ENCODE data around the gene MOB2.

The MOB2 gene

DNA sequence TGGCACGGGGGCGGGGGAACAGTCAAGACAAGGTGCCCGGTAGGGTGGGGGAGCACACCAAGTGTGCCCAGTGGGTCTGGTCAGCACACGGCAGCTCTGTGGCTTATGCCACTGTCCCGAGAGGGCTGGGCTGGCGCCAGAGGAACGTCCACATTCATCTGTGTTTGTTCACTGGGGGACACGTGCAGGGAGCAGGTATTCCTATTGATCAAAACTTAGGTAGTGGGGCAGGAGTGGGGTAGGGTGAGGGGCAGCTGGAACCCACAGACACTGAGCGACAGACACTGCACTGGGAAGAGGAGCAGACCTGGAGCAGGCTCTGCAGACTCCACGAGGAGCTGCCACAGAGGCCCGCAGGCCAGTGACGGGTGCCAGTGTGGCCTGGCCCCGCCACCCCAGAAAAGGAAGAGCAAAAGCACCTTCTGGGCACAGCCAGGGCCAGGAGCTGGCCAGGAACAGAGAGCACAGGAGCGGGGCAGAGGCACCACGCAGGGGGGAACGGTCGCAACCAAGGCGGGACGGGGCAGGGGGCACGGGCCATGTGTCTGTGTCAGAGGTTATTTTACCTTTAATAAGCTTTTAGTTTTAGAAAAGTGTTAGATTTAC lies 2.1 kb upstream of the MOB2 start:
- Mint-ChIP-seq H3K4me3 (no peak overlapping the region), H3K4me1 (ENCODE audit: low read depth) (peaks cover 48% of the 10 kb centered on the region), H3K27me3 (no peaks in the 10 kb centered on the region), H3K9me3 (no peaks in the 10 kb centered on the region), H3K36me3 (ENCODE audit: low read depth) (peaks cover 5% of the 10 kb centered on the region), H3K27ac (peak overlapping the region; percentile 27)
- DNase-seq: no peak

DNA sequence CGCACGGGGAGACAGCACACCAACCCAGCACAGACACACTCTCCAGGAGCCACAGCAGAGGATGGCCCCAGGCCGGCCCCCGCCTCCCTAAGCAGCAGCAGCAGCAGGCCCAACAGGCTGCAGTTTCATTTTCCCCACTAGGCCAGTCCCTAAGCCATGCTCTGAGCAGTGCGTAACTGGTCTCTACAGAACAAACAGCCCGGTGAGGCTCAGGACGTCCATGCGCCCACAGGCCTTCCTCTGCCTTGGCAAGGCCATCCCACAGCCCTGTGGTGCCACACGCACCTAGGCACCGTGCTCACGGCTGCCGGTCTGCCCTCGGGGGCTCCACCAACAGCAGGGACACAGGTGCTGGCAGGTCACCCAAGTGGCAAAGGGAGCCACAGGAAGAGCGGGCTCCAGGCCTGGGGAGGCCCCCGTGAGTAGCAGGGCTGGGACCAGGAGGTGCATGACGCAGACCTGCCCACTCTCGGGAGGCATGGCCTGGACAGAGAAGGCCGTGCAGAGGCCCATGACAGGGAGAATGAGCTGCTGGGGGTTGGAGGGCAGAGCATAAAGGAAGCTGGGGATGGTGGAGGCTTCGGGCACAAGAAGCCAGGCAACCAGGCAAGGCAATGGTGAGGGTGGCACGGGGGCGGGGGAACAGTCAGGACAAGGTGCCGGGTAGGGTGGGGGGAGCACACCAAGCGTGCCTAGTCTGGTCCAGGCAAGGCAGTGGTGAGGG lies 1.4 kb upstream of the MOB2 start:
- Mint-ChIP-seq H3K4me3 (no peak overlapping the region), H3K4me1 (ENCODE audit: low read depth) (peaks cover 44% of the 10 kb centered on the region), H3K36me3 (ENCODE audit: low read depth) (peaks cover 5% of the 10 kb centered on the region), H3K27ac (peak overlapping the region; percentile 55), H3K27me3 (no peaks in the 10 kb centered on the region), H3K9me3 (no peaks in the 10 kb centered on the region)
- DNase-seq: no peak

DNA sequence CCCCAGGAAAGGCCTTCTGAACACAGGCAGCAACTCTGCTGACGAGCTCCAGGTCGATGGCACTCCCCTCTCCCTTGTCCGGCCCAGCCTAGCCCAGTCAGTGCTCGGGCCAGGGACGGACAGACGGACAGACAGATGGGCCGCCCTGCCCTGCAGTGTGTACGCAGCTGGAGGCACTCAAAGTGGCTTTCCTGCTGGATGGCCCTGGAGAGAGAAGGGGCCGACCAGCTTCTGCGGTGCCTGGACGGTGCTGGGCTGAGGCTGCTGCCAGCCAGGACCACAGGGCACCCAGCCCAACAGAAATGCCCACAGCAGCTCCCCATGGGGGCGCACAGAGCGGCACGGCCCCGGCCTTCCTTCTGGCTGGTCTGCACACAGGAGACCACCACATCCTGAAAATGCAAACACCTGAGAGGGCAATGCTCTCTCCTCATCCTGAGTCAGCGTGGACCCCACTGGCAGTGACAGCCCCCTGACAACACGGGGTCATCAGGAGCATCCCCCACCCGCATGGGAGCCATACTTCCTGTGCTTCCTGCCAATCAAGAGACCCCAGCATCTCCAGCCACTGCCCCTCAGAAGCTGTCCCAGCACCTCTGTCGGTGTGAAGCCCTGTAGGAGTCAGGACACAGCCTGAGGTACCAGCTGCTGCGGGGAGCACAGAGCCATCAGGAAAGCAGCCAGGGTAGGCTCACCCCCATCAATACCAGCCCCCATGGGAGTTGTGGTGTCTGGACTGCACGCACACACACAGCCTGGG lies 692 bp upstream of the MOB2 start:
- Mint-ChIP-seq H3K4me1 (ENCODE audit: low read depth) (peaks cover 36% of the 10 kb centered on the region), H3K36me3 (ENCODE audit: low read depth) (peaks cover 5% of the 10 kb centered on the region), H3K4me3 (no peak overlapping the region), H3K27me3 (no peaks in the 10 kb centered on the region), H3K27ac (peak overlapping the region; percentile 55), H3K9me3 (no peaks in the 10 kb centered on the region)
- no peak for DNase-seq

DNA sequence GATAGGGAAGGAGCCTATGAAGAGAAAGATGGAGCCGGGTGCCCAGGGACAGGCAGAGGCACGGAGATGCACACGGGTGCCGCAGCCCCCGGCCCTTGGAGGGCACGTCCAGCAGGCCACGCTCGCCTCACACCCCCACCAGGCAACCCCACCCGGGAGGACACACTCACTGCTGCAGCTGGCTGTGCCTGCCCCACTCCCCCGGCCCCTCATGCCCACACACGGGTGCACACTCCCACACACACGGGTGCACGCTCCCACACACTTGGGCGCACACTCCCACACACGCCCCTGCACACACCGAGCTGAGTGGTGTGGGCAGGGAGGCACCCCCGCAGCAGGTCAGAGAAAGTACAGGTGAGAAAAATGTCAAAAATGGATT lies 1.1 kb downstream of the MOB2 start:
- Mint-ChIP-seq H3K9me3 (no peaks in the 10 kb centered on the region), H3K36me3 (ENCODE audit: low read depth) (peaks cover 5% of the 10 kb centered on the region), H3K27me3 (no peaks in the 10 kb centered on the region), H3K27ac (peak overlapping the region; percentile 76), H3K4me3 (no peak overlapping the region), H3K4me1 (ENCODE audit: low read depth) (peaks cover 36% of the 10 kb centered on the region)
- DNase-seq: no peak

DNA sequence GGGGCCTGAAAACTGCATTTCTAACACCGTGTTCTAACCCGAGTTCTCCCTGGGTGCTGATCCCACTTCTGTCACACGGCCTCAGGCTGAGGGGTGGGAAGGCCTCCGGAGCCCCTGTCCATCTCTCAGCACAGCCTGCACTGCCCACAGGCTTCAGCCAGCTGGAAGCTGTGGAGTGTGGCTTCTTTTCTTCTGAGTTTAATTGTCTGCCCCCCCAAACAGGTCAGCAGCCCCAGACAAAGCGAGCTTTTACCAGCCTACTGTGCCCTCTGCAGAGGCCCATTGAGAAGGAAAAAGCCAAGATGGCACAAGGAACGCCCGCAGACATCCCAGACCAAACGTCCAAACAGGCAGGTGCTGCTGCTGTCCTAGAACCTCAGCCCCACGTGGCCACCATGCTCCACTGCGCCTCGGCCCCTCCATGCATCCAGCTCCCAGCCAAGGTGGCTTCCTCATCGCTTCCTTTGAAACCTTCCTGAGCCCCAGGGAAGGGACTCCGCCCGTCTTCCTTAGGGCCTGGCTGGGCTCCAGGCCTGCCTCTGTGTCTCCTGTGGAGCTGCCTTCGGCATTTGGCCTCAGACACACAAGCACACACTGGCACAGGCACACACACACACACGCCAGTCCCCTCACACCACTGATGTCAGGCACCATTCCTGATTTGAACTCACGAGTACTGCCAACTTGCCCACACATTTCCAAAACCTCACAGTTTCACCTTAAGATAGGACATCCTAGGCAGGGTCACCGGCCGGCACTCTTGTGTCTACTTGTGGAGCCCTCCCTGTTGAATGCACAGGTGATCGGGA lies 1.7 kb downstream of the MOB2 start:
- H3K4me3 Mint-ChIP-seq: no peak overlapping the region
- no peaks in the 10 kb centered on the region for H3K9me3 Mint-ChIP-seq
- no peaks in the 10 kb centered on the region for H3K27me3 Mint-ChIP-seq
- no peak for DNase-seq
- peaks cover 10% of the 10 kb centered on the region for H3K36me3 Mint-ChIP-seq (ENCODE audit: low read depth)
- H3K4me1 Mint-ChIP-seq (ENCODE audit: low read depth): peaks cover 36% of the 10 kb centered on the region
- H3K27ac Mint-ChIP-seq: peak overlapping the region; percentile 18

DNA sequence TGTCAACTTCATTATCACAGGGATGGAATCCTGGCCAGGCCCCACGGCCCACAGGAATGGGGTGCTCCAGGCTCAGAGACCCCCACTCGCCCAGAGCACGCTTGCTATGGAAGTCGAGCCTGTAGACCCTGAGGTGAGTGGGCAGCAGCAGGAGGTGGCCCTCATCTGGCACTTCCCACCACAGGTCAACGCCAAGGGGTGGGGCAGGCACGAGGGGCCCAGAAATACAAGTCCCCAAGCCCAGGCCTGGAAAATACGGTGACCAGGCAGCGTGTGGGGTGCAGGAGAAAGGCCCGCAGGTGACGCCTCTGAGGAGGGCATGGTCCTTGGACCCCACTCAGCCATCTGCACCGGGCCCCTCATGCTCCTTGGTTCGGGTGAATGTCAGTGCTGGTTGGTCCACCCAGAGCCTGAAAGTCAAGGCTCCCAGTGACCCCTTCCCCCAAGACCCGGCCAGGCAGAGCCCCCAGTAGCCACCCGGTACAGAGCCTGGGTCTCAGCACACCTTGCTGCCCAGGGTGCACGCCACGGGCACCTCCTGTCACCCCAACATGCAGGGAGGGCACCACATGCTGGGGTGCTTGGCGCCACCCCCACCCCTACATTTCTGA lies 2.4 kb downstream of the MOB2 start:
- Mint-ChIP-seq H3K27me3 (no peaks in the 10 kb centered on the region), H3K4me3 (no peak overlapping the region), H3K27ac (no peak overlapping the region), H3K9me3 (no peaks in the 10 kb centered on the region), H3K36me3 (ENCODE audit: low read depth) (peaks cover 16% of the 10 kb centered on the region), H3K4me1 (ENCODE audit: low read depth) (peaks cover 30% of the 10 kb centered on the region)
- DNase-seq: no peak

DNA sequence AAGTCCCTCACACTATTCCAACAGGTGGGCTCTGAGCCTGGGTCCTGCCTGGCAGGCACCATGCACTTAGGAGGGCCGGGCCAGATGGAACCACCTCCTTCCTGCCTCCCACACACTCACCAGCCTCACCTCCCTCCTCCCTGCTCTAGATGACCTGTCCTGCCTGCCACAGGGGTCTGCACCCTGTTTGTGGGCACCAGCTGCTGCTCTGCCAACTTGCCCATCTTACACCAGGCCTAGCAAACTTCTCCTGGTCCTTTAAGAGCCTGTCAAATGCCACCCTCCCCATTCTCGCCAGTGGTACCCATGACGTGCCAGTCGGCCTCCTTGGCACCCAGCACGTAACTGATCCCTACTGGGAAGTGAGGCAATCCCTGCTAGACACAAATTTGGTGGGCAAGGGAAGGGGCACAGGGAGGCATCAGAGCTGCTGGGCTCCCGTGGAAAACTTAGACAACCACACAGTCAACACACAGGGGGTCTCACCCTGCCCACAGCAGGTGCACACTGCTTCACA lies 3.1 kb downstream of the MOB2 start:
- peak overlapping the region; percentile 65 for H3K27ac Mint-ChIP-seq

DNA sequence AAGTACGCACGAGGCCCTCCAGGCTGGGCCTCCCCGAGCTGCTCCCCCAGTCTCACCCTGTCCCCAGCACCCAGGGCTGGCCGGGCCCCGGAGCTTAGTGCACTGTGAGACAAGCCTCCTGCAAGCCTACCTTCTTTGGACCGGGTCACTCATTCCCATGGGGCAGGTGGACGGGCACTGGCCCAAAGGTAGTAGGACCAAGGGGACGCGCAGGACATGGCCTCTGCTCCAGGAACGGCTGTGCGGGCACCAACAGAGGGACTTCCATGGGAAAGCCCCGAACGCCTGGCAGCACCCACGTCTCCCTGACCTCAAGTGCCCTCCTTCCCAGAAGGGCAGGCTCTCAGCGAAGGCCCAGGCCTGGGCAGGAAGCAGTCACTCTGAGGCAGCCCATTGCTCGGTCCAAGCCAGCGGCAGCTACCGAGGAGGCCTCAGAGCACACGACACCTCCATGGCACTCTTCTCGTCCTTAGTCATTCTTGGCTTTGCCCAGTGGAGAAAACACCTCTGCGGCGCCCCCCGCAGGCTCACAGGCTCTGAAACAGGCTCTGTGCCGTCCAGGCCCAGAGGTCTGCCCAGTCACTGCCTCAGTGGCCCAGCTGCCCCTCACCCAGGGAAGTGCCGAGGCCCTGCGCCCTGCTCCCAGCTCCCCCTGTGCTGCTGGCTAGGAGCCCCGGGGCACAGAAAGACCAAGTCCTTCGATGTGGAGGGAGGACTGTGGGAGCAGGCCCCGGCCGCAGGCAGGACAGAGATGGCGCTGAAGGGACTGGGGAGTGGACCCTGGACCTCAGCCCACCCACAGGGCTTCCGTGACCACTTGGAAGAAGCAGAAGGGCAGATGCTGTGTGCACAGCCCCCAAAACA lies 3.8 kb downstream of the MOB2 start:
- DNase-seq: no peak
- Mint-ChIP-seq H3K36me3 (ENCODE audit: low read depth) (peaks cover 29% of the 10 kb centered on the region), H3K4me3 (no peak overlapping the region), H3K9me3 (no peaks in the 10 kb centered on the region), H3K4me1 (ENCODE audit: low read depth) (peaks cover 19% of the 10 kb centered on the region), H3K27ac (no peak overlapping the region), H3K27me3 (no peaks in the 10 kb centered on the region)

More for the DNA sequence above, 3.1 kb downstream of the MOB2 start:
- H3K4me1 Mint-ChIP-seq (ENCODE audit: low read depth): peaks cover 25% of the 10 kb centered on the region
- DNase-seq: no peak
- no peaks in the 10 kb centered on the region for H3K27me3 Mint-ChIP-seq
- H3K36me3 Mint-ChIP-seq (ENCODE audit: low read depth): peaks cover 23% of the 10 kb centered on the region
- no peak overlapping the region for H3K4me3 Mint-ChIP-seq
- no peaks in the 10 kb centered on the region for H3K9me3 Mint-ChIP-seq

DNA sequence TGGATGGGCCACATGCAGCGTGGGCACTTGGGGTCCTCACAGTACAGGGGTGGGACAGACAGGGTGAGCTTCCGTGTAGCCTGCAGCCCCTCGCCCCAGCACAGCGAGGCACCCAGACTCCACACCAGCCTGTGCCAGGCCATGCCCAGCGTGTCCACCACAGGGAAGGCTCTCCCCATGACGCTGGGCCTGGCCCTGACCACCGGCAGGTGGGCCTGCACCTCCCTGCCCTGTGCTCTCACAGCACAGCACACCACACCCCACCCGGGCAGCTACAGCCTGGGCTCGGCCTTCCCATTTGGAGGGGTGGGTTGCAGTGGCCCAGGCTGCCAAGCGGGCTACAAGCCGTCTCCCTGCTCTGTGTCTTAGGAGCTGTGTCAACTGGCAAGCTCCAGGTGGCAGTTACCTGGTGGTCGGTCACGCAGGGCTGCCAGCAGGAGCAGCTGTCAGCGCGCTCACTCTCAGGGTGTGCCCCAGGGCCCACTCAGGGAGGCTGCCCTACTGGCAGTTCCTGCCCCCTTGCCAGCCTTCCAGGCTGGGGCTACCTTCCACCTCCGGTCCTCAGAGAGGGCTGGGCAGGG lies 4.6 kb downstream of the MOB2 start:
- peaks cover 37% of the 10 kb centered on the region for H3K36me3 Mint-ChIP-seq (ENCODE audit: low read depth)
- no peak for DNase-seq
- H3K4me1 Mint-ChIP-seq (ENCODE audit: low read depth): peaks cover 13% of the 10 kb centered on the region
- no peak overlapping the region for H3K27ac Mint-ChIP-seq
- H3K9me3 Mint-ChIP-seq: no peaks in the 10 kb centered on the region
- no peak overlapping the region for H3K4me3 Mint-ChIP-seq
- H3K27me3 Mint-ChIP-seq: no peaks in the 10 kb centered on the region

DNA sequence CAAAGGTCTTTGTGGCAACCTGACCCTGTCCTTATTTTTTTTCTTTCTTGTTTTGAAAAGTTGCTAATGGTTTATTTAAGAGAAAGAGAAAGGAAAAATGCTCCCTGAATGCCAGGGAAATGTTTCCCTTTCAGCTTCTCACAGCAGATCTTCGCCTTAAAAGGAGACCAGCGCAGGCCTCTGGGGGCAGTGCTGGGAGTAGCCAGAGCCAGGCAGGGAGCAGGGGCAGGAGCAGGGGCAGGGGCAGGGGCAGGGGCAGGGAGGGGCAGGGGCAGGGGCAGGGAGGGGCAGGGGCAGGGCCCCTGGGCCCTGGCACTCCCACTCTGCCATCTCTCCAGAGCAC lies 5.1 kb downstream of the MOB2 start:
- Mint-ChIP-seq H3K36me3 (ENCODE audit: low read depth) (peaks cover 42% of the 10 kb centered on the region), H3K4me1 (ENCODE audit: low read depth) (peaks cover 13% of the 10 kb centered on the region), H3K4me3 (no peak overlapping the region), H3K27me3 (no peaks in the 10 kb centered on the region), H3K27ac (no peak overlapping the region), H3K9me3 (no peaks in the 10 kb centered on the region)
- DNase-seq: no peak

DNA sequence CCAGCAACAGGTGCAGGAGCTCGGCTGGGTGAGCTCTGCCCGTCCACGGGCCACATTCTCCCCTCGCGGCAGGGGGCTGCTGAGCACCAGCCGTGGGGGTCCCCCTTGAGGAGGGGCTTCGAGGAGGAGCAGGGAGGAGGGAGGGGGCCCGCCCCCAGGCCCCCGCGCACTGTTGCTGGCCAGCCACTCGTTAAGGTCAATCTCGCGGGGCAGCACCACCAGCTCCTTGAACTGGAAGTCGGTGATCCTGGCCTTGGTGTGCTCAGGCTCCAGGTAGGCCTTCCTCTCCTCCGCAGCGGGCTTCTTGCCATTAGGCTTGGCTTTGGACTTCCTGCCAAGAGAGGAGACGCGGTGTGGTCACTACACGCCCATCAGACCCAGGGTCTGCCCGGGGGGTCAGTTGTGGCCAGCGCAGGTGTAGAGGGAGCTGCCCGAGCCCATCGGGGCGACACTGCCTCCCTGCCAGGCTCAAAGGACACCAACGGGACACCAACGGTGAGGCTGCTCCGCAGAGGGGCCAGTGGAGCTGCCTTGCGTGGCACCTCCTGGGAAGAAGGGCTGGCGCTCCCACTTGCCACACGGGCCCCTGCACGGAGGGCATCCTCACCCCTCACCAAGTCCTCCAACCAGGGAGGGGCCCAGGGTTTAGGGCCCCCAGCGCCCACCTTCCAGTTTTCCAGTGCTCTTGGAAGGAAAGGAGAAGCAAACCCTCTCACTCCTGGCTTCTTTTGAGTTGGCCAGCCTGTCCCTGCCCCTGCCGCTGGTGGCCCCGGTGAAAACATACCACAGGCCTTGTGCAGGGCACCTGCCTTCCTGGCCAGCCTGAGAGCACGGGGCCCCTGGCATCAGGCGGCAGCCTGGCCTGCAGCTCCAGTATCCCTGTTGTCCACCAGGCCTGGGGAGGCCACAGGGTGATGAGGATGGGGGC lies 5.8 kb downstream of the MOB2 start:
- H3K36me3 Mint-ChIP-seq (ENCODE audit: low read depth): peaks cover 49% of the 10 kb centered on the region
- peaks cover 8% of the 10 kb centered on the region for H3K4me1 Mint-ChIP-seq (ENCODE audit: low read depth)
- no peak overlapping the region for H3K27ac Mint-ChIP-seq
- no peaks in the 10 kb centered on the region for H3K9me3 Mint-ChIP-seq
- no peaks in the 10 kb centered on the region for H3K27me3 Mint-ChIP-seq
- DNase-seq: no peak
- no peak overlapping the region for H3K4me3 Mint-ChIP-seq

DNA sequence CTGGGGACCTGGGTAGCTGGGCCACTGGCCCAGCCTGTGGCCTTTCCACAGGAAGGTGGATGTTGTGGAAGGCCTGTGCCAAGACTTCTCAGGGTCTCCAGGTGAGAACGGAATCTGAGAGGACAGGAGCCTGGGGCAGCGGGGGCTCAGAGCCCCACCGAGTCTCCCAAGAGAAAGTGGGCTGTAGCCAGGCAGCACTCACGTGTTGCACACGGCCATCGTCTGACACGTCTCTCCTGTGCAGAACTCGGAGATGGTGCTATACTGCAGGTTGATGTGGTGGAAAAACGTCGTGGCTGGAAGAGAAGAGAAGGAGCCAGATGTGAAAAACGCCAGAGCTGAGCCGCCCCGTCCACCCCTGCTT lies 6.4 kb downstream of the MOB2 start:
- H3K4me1 Mint-ChIP-seq (ENCODE audit: low read depth): peaks cover 2% of the 10 kb centered on the region
- no peak overlapping the region for H3K4me3 Mint-ChIP-seq
- H3K9me3 Mint-ChIP-seq: no peaks in the 10 kb centered on the region
- no peak for DNase-seq
- H3K36me3 Mint-ChIP-seq (ENCODE audit: low read depth): peaks cover 52% of the 10 kb centered on the region
- H3K27me3 Mint-ChIP-seq: no peaks in the 10 kb centered on the region
- no peak overlapping the region for H3K27ac Mint-ChIP-seq

Measured in activated T-cell treated with anti-CD3 and anti-CD28 coated beads, Interleukin-2, amount 50 U/mL, for 24 hours (primary cell).